Activated naive CD8-positive, alpha-beta T cell treated with anti-CD3 and anti-CD28 coated beads for 36 hours (primary cell): ENCODE results near the gene TMEM240. TPM values are rescaled to one million over a fixed set of nuclear protein-coding genes. Genes with fewer than 3 reads are reported as not detected.
"Not testable (repeated sequence)": the region's sequence is repeated elsewhere in the genome, so short reads cannot be mapped to it uniquely, and the experiment has no call there.

Source experiments
- DNase-seq: peaks from one replicate; pipeline ENCODE4 v3.0.0; 2021
- H3K27ac Mint-ChIP-seq: one replicate; pipeline ENCODE4 v1.8.0; 2022; ENCODE audit warnings: mild to moderate bottlenecking, moderate library complexity, mixed read lengths
- H3K27me3 Mint-ChIP-seq: one replicate; pipeline ENCODE4 v1.8.0; 2022; ENCODE audit warnings: mild to moderate bottlenecking, mixed read lengths
- H3K36me3 Mint-ChIP-seq: one replicate; pipeline ENCODE4 v1.8.0; 2021; ENCODE audit warnings: mild to moderate bottlenecking, mixed read lengths
- H3K4me1 Mint-ChIP-seq: one replicate; pipeline ENCODE4 v1.8.0; 2021; ENCODE audit warnings: mixed read lengths
- H3K4me3 Mint-ChIP-seq: one replicate; pipeline ENCODE4 v1.8.0; 2022; ENCODE audit warnings: mild to moderate bottlenecking, moderate library complexity, mixed read lengths
- H3K9me3 Mint-ChIP-seq: one replicate; pipeline ENCODE4 v1.8.0; 2022; ENCODE audit warnings: mixed read lengths
- total RNA-seq, 2 experiments: library from RNA; stranded (reverse); gene quantifications; one replicate each; pipeline ENCODE4 v1.2.3, GENCODE V29; 2021

The TMEM240 gene
- total RNA-seq, 2 experiments from 2014 or later = 0.88 TPM; not detected in 1

GRCh38 chr1:1563688-1564087 lies 23.3 kb upstream of the TMEM240 start:
- Mint-ChIP-seq H3K27ac (no peak overlapping the region), H3K4me3 (no peak overlapping the region), H3K27me3 (no peaks in the 10 kb centered on the region), H3K9me3 (no peaks in the 10 kb centered on the region), H3K4me1 (peaks cover 20% of the 10 kb centered on the region), H3K36me3 (peaks cover 46% of the 10 kb centered on the region)
- no peak for DNase-seq

DNA sequence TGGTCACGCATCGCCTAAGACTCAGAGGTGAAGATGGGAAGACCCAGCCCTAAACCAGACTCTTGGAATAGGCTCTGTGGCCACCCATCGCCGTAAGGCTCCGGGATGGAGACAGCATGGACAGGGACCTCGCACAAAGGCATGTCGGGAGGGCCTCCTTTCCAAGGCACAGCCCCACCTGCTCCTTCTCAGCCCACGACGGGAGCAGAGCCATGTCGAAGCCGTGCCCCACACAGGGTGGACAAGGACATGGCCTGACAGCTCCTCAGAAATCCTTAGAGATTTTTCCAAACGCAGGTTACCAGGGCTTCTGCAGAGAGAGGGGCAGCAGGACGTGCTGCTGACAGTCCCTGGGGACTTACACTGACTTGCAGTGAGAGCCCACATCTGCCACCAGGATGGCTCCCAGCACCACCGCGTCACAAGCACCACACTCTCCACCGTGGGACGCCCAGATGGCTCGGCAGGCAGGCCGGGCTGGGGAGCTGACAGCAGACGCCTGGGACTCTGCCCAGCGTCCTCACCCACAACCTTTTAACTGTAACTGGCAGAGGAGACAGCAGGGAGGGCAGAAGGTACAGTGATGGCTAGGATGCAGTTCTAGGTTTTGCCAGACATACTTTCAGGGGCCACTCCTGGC lies 22.3 kb upstream of the TMEM240 start:
- no peaks in the 10 kb centered on the region for H3K27me3 Mint-ChIP-seq
- no peak for DNase-seq
- peaks cover 43% of the 10 kb centered on the region for H3K36me3 Mint-ChIP-seq
- H3K27ac Mint-ChIP-seq = no peak overlapping the region
- no peaks in the 10 kb centered on the region for H3K9me3 Mint-ChIP-seq
- peaks cover 19% of the 10 kb centered on the region for H3K4me1 Mint-ChIP-seq
- H3K4me3 Mint-ChIP-seq = no peak overlapping the region

- Mint-ChIP-seq H3K36me3 (peaks cover 35% of the 10 kb centered on the region), H3K4me3 (no peak overlapping the region), H3K27me3 (no peaks in the 10 kb centered on the region), H3K4me1 (peaks cover 15% of the 10 kb centered on the region), H3K27ac (peak overlapping the region; percentile 20), H3K9me3 (no peaks in the 10 kb centered on the region)
- no peak for DNase-seq
Measured at GRCh38 chr1:1561801-1562470, 21.5 kb upstream of the TMEM240 start.

DNA sequence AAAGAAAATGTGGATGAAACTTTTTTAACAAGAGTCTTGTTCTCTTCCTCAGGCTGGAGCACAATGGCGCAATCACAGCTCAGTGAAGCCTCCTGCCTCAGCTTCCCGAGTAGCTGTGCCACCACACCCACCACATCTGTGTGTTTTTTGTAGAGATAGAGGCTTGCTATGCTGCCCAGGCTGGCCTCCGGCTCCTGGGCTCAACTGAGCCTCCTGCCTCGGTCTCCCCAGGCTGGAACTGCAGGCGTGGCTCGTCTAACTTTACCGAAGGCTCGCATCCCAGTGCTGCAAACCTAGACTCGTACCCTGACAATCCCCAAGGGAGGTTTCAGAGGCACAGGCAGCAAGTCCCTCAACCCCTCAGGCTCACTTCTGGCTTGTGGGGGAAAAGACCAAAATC lies 19.8 kb upstream of the TMEM240 start:
- H3K4me1 Mint-ChIP-seq = peaks cover 5% of the 10 kb centered on the region
- H3K36me3 Mint-ChIP-seq = peaks cover 23% of the 10 kb centered on the region
- H3K27me3 Mint-ChIP-seq = no peaks in the 10 kb centered on the region
- H3K9me3 Mint-ChIP-seq = no peaks in the 10 kb centered on the region
- no peak for DNase-seq
- no peak overlapping the region for H3K27ac Mint-ChIP-seq
- H3K4me3 Mint-ChIP-seq = no peak overlapping the region

DNA sequence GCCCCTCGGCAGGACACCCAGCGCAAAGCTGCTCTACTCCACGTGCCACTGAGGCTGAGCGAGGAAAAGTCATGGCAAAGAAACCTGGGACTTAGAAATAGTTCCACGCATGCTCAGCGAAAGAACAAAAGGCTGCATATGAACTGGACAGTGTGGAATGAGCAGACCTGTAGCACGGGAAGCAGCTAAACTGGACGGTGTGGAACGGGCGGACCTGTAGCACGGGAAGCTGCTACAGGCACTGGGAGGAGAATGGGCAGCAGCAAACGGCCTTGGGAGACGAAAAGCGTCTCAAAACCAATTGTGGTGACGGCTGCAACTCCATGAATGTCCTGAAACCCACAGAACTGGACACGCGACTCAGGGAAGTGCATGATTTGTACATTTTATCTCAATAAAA lies 18.6 kb upstream of the TMEM240 start:
- Mint-ChIP-seq H3K4me3 (no peak overlapping the region), H3K27ac (peak overlapping the region; percentile 28), H3K9me3 (no peaks in the 10 kb centered on the region), H3K27me3 (no peaks in the 10 kb centered on the region), H3K4me1 (peaks cover 2% of the 10 kb centered on the region), H3K36me3 (peaks cover 13% of the 10 kb centered on the region)
- DNase-seq = no peak

DNA sequence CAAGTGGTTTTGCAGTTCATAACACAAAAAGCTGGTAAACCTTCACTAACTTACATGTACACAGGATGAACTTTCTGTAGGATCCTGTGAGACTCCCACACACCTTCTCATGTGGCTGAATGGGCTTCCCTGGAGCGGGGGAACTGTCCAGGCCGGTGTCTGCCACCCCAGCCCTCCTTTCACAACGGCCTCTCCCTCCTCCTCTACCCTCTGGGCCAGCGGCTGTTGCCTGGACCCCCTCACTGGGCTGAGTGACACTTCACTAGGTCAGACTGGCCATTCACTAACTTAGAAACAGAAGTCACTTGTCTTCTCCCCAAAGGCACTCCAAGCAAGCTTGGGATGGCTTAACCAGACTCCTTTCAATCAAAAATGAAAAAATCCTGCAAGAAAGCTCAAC lies 18.2 kb upstream of the TMEM240 start:
- Mint-ChIP-seq H3K9me3 (no peaks in the 10 kb centered on the region), H3K27me3 (no peaks in the 10 kb centered on the region), H3K4me1 (peaks cover 2% of the 10 kb centered on the region), H3K4me3 (no peak overlapping the region), H3K27ac (peak overlapping the region; percentile 28), H3K36me3 (peaks cover 9% of the 10 kb centered on the region)
- no peak for DNase-seq

- not testable (repeated sequence) for H3K36me3 Mint-ChIP-seq, H3K27me3 Mint-ChIP-seq, H3K4me3 Mint-ChIP-seq, H3K9me3 Mint-ChIP-seq, H3K4me1 Mint-ChIP-seq, H3K27ac Mint-ChIP-seq, DNase-seq
Measured at GRCh38 chr1:1557688-1558087, 17.3 kb upstream of the TMEM240 start.

- H3K9me3 Mint-ChIP-seq, DNase-seq, H3K36me3 Mint-ChIP-seq, H3K27ac Mint-ChIP-seq, H3K4me3 Mint-ChIP-seq, H3K27me3 Mint-ChIP-seq, H3K4me1 Mint-ChIP-seq: not testable (repeated sequence)
Measured at GRCh38 chr1:1556961-1557360, 16.5 kb upstream of the TMEM240 start.

DNA sequence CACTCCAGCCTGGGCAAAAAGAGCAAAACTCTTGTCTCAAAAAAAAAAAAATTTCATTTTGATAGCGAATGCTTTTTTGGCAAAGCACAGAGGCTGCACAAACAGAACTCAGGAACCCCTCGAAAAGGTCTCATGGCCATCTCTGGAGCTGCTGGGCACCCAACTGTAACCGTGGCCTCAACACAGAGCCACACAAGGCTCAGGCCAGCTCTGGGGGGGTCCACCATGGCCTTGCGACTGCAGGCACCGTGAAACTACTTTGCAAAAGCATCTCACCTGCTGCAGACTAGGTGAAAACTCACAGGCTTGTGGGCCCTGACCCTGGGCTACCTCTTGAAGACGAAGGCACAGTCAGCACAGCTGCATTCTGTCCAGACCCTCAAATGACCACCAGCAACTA lies 16.1 kb upstream of the TMEM240 start:
- Mint-ChIP-seq H3K4me3 (no peak overlapping the region), H3K27ac (no peak overlapping the region), H3K9me3 (no peaks in the 10 kb centered on the region), H3K4me1 (peaks cover 2% of the 10 kb centered on the region), H3K27me3 (no peaks in the 10 kb centered on the region), H3K36me3 (peaks cover 2% of the 10 kb centered on the region)
- DNase-seq = no peak

DNA sequence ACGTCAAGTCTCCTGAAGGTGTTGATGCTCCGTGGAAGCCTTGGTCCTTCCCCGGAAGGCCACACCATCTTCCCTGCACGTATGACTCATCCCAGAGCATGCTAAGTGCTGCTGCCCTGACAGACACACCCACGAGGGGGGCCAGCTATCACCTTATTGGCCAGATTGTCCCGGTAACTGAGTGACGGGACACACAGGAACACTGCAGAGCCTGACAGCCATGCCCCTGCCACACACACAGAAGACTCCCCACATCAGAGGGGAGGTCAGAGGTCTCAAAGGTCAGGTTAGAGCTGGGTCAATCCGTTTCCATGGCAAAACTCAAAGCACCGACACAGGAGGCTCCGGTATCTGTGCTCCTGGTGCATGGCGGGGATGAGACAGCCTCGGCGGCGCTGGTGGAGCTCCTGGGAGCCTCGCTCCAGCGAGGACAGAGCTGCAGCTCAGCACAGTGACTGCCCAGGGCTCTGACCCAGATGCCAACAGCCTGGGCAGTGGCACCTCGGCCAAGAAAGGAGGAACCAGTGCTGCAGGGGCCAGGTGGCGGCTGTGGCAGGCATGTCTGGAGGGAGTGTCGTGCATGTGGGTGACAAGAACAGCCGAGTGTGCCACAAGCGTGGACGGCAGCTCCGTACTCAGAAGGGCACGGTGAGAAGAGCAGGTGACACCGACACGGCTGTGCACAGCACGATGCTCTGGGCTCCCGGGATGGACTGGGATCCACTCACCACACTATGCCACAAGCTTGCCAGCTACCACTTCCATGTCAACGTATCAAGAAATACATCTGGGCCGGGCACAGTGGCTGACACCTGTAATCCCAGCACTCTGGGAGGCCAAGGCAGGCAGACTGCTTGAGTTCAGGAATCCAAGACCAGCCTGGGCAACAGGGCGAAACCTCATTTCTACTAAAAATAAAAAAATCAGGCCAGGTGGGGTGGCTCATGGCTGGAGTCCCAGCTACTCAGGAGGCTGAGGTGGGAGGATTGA lies 14.8 kb upstream of the TMEM240 start:
- no peak for DNase-seq
- H3K4me1 Mint-ChIP-seq = peaks cover 2% of the 10 kb centered on the region
- H3K9me3 Mint-ChIP-seq = no peaks in the 10 kb centered on the region
- peaks cover 2% of the 10 kb centered on the region for H3K36me3 Mint-ChIP-seq
- H3K4me3 Mint-ChIP-seq = no peak overlapping the region
- H3K27me3 Mint-ChIP-seq = no peaks in the 10 kb centered on the region
- no peak overlapping the region for H3K27ac Mint-ChIP-seq

GRCh38 chr1:1554550-1554925 lies 14.1 kb upstream of the TMEM240 start:
- DNase-seq = no peak
- Mint-ChIP-seq H3K9me3 (no peaks in the 10 kb centered on the region), H3K36me3 (peaks cover 2% of the 10 kb centered on the region), H3K27ac (no peak overlapping the region), H3K4me1 (peaks cover 2% of the 10 kb centered on the region), H3K4me3 (no peak overlapping the region), H3K27me3 (no peaks in the 10 kb centered on the region)

DNA sequence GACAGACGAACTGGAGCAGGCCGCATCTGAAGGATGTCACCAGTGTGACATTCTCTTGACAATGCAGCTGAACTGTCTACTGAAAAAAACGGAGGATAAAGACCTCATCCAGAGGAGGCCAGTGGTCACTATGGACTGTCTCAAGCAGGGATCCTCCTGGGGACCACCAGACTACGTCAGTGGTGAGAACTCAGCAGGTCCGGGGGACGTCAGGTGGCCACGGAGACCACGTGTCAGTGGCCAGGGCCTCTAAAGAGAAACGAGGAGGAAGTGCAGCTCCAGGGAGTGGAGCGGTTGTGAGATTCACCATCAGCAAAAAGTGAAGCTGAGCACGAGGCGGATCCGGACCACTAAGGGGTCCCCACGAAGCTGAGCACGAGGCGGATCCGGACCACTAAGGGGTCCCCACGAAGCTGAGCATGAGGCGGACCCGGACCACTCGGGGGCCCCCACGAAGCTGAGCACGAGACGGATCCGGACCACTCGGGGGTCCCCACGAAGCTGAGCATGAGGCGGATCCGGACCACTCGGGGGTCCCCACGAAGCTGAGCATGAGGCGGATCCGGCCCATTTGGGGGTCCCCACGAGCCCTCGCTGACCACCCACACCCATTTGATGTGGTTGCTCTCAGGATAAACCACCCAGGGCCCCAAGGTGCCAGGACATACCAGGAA lies 13.5 kb upstream of the TMEM240 start:
- DNase-seq = no peak
- Mint-ChIP-seq H3K27me3 (no peaks in the 10 kb centered on the region), H3K4me3 (no peak overlapping the region), H3K27ac (no peak overlapping the region), H3K36me3 (peaks cover 2% of the 10 kb centered on the region), H3K4me1 (peaks cover 2% of the 10 kb centered on the region), H3K9me3 (no peaks in the 10 kb centered on the region)

DNA sequence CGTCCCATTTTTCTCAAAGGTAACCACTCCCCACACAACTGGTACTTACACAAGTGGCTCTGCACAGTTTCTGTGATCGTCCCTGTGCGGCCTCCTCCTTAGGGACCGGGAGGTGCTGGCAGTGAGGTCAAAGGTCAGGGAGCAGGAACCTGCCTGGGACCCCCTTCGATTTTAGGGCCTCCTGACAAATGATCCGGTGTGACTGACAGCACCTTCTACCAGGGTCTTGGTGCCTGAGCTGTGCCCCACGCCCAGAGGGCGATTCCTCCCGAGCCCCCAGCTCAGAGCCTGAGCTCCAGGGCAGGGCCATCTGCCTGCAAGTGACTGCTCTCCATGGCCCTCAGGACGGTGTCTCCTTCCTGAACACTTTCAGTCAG lies 11.8 kb upstream of the TMEM240 start:
- Mint-ChIP-seq H3K9me3 (no peaks in the 10 kb centered on the region), H3K36me3 (peaks cover 2% of the 10 kb centered on the region), H3K4me1 (no peaks in the 10 kb centered on the region), H3K4me3 (no peak overlapping the region), H3K27ac (peak overlapping the region; percentile 29), H3K27me3 (no peaks in the 10 kb centered on the region)
- DNase-seq = no peak

GRCh38 chr1:1551524-1552262 lies 11.3 kb upstream of the TMEM240 start:
- H3K36me3 Mint-ChIP-seq = peaks cover 2% of the 10 kb centered on the region

More at GRCh38 chr1:1551524-1552262, 11.3 kb upstream of the TMEM240 start:
- no peaks in the 10 kb centered on the region for H3K27me3 Mint-ChIP-seq
- H3K27ac Mint-ChIP-seq = peak overlapping the region; percentile 29
- H3K4me1 Mint-ChIP-seq = no peaks in the 10 kb centered on the region
- H3K9me3 Mint-ChIP-seq = no peaks in the 10 kb centered on the region
- H3K4me3 Mint-ChIP-seq = no peak overlapping the region
- DNase-seq = no peak
